ENCODE results near the gene GPC3. TPM values are rescaled to one million over a fixed set of nuclear protein-coding genes. Genes with fewer than 3 reads are reported as not detected.

The GPC3 gene
- total RNA-seq, 1 donor from 2014 or later, result 4.2 TPM

- no peak overlapping the region for H3K4me3 Mint-ChIP-seq (ENCODE audit: unreplicated experiment)
- no peak for DNase-seq
- no peaks in the 10 kb centered on the region for H3K36me3 Mint-ChIP-seq (ENCODE audit: unreplicated experiment)
- peaks cover 2% of the 10 kb centered on the region for H3K9me3 Mint-ChIP-seq (ENCODE audit: unreplicated experiment)
- no peaks in the 10 kb centered on the region for H3K27me3 Mint-ChIP-seq (ENCODE audit: unreplicated experiment)
- no peak overlapping the region for H3K27ac Mint-ChIP-seq (ENCODE audit: unreplicated experiment)
- TF ChIP-seq, protein P1, sequence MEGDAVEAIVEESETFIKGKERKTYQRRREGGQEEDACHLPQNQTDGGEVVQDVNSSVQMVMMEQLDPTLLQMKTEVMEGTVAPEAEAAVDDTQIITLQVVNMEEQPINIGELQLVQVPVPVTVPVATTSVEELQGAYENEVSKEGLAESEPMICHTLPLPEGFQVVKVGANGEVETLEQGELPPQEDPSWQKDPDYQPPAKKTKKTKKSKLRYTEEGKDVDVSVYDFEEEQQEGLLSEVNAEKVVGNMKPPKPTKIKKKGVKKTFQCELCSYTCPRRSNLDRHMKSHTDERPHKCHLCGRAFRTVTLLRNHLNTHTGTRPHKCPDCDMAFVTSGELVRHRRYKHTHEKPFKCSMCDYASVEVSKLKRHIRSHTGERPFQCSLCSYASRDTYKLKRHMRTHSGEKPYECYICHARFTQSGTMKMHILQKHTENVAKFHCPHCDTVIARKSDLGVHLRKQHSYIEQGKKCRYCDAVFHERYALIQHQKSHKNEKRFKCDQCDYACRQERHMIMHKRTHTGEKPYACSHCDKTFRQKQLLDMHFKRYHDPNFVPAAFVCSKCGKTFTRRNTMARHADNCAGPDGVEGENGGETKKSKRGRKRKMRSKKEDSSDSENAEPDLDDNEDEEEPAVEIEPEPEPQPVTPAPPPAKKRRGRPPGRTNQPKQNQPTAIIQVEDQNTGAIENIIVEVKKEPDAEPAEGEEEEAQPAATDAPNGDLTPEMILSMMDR (IDR thresholded peaks at IDR 0.05; ENCODE audit: partially characterized antibody, unreplicated experiment), result no peak
- no peaks in the 10 kb centered on the region for H3K4me1 Mint-ChIP-seq (ENCODE audit: low read depth, unreplicated experiment)
Observed at GRCh38 chrX:133645256-133645655, 340.1 kb downstream of the GPC3 start.

DNA sequence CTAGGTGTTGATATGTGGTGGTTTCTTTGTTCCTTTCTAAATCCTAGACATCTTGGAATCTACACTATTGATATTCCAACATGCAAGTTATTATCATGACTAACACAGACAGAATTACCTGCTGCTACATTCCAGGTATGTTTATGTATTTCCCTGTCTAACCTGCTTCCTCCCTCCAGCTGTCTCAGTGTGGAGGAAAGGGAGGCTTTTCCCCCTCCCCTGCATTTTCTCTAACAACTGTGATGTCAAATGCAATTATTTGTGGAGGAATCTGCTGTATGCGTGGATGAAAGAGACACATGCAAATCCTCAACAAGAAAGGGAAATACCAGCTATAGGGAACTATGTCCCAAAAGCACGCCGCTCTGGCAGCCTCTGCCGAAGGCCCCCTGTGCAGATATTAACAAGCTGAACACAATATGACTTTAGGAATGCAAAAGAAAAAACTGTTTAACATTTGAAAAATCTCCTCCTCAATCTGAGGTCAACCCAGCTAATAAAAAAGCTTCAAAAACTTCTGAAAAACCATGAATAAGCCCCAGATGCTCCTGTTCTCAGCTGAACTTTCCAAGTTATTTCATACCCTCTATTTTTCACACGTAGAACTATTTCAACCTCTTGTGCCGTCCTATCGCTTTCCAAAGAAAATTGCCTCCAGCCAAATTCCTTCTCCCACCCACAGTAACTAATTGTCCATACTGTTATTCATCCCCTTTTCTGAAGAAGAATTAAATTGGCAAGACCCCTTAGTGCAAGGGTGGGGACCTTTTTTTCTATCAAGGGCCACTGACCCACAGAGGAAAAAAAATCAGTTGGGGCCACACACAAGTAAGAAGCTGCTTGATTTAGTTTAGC, 345.0 kb downstream of the GPC3 start:
- Mint-ChIP-seq H3K27me3 (ENCODE audit: unreplicated experiment) (peaks cover 1% of the 10 kb centered on the region), H3K9me3 (ENCODE audit: unreplicated experiment) (no peaks in the 10 kb centered on the region), H3K4me3 (ENCODE audit: unreplicated experiment) (no peak overlapping the region), H3K27ac (ENCODE audit: unreplicated experiment) (no peak overlapping the region), H3K4me1 (ENCODE audit: low read depth, unreplicated experiment) (no peaks in the 10 kb centered on the region), H3K36me3 (ENCODE audit: unreplicated experiment) (no peaks in the 10 kb centered on the region)
- no peak for DNase-seq
- TF ChIP-seq, protein P1 (IDR thresholded peaks at IDR 0.05; ENCODE audit: partially characterized antibody, unreplicated experiment), result no peak

DNA sequence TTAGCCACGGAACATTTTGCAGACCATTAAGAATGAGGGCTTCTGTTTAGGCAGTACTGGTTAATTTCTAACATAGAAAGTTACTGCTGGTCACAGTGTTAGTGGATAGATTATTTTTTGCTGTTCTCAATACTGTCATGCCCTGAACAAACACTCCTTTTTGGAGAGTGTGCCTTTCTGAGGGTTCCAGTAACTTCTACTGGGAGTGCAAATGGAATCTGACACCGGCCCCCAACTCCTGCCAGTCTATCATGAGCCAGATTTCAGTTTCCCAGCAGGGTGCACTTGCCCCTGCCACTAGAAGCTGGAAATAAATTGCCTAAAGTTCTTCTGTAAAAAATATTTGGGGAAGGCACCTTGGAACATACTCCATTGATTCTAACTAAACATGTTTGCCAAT, 345.7 kb downstream of the GPC3 start:
- Mint-ChIP-seq H3K36me3 (ENCODE audit: unreplicated experiment) (no peaks in the 10 kb centered on the region), H3K9me3 (ENCODE audit: unreplicated experiment) (no peaks in the 10 kb centered on the region), H3K4me3 (ENCODE audit: unreplicated experiment) (no peak overlapping the region), H3K27ac (ENCODE audit: unreplicated experiment) (no peak overlapping the region), H3K4me1 (ENCODE audit: low read depth, unreplicated experiment) (no peaks in the 10 kb centered on the region), H3K27me3 (ENCODE audit: unreplicated experiment) (peaks cover 1% of the 10 kb centered on the region)
- no peak for DNase-seq
- TF ChIP-seq, protein P1 (IDR thresholded peaks at IDR 0.05; ENCODE audit: partially characterized antibody, unreplicated experiment), result no peak

DNA sequence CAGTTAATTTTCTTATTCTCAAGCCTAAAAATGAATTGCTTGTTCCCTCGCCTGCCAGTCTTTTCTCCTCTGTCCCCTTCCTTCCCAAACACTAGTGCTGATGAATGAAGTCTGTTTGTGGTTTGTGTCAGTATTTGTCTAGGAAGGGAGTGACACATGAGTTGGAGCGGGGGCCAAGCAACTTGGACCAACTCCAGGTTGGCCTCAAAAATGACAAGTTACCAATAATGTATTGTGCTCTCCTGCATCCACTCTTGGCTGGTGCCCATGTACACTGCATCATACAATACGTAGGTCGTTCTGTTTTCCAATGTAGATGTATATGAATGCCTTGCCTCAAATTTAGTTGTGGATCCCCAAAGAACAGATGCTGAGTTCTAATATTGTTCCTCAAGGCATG, 347.1 kb downstream of the GPC3 start:
- Mint-ChIP-seq H3K36me3 (ENCODE audit: unreplicated experiment) (no peaks in the 10 kb centered on the region), H3K4me1 (ENCODE audit: low read depth, unreplicated experiment) (no peaks in the 10 kb centered on the region), H3K4me3 (ENCODE audit: unreplicated experiment) (no peak overlapping the region), H3K27ac (ENCODE audit: unreplicated experiment) (no peak overlapping the region), H3K9me3 (ENCODE audit: unreplicated experiment) (no peaks in the 10 kb centered on the region), H3K27me3 (ENCODE audit: unreplicated experiment) (peaks cover 1% of the 10 kb centered on the region)
- TF ChIP-seq, protein P1 (IDR thresholded peaks at IDR 0.05; ENCODE audit: partially characterized antibody, unreplicated experiment), result no peak
- no peak for DNase-seq

GRCh38 chrX:133637765-133638164, 347.6 kb downstream of the GPC3 start:
- no peaks in the 10 kb centered on the region for H3K9me3 Mint-ChIP-seq (ENCODE audit: unreplicated experiment)
- no peak for DNase-seq
- H3K4me1 Mint-ChIP-seq (ENCODE audit: low read depth, unreplicated experiment), result no peaks in the 10 kb centered on the region
- TF ChIP-seq, protein P1 (IDR thresholded peaks at IDR 0.05; ENCODE audit: partially characterized antibody, unreplicated experiment), result no peak
- H3K36me3 Mint-ChIP-seq (ENCODE audit: unreplicated experiment), result no peaks in the 10 kb centered on the region
- peaks cover 1% of the 10 kb centered on the region for H3K27me3 Mint-ChIP-seq (ENCODE audit: unreplicated experiment)
- no peak overlapping the region for H3K27ac Mint-ChIP-seq (ENCODE audit: unreplicated experiment)
- no peak overlapping the region for H3K4me3 Mint-ChIP-seq (ENCODE audit: unreplicated experiment)

Measured in glutamatergic neuron (in vitro differentiated cells).